IMR-90 (cell line): ENCODE results near the gene OR10H3. TPM values are rescaled to one million over a fixed set of nuclear protein-coding genes. Genes with fewer than 3 reads are reported as not detected.

Source experiments
- ATAC-seq: fragments of 200-7000 bp; cut with Tn5 transposase; 2 replicates; pipeline ENCODE4 v1.9.1; 2020; ENCODE audit warnings: low read depth, mild to moderate bottlenecking, moderate library complexity
- BruUV-seq: library from RNA; stranded (reverse); fragments of 400-500 nt; replicated peaks from 2 replicates; lab custom pipeline; 2021; lab: Mats Ljungman, UMichigan
- CTCF ChIA-PET: fragments of 300-600 bp; formaldehyde crosslinking; extraction: SDS; loops from one replicate; lab custom pipeline; 2021; ENCODE audit warnings: antibody characterized with exemption; lab: Yijun Ruan, JAX
- POLR2A ChIA-PET: fragments of 300-600 bp; sonication (Branson Sonifier 250); formaldehyde crosslinking; loops from one replicate; lab custom pipeline; 2022; ENCODE audit warnings: antibody characterized with exemption; ENCODE audit not compliant: unreplicated experiment; lab: Charles Lee
- DNase-seq: peaks from one replicate; pipeline ENCODE4 v3.0.0; 2013
- H2AFZ ChIP-seq: replicated peaks from 2 replicates; pipeline ENCODE3; 2013; ENCODE audit warnings: low read length, mild to moderate bottlenecking; ENCODE audit not compliant: poor library complexity
- H2AK5ac ChIP-seq: 2 replicates; pipeline ENCODE4 v1.6.1; 2013; ENCODE audit warnings: low read depth, low read length, inconsistent platforms
- H2AK9ac ChIP-seq: replicated peaks from 2 replicates; pipeline ENCODE3; 2013; ENCODE audit warnings: mild to moderate bottlenecking, low read depth, low read length, moderate library complexity; ENCODE audit not compliant: poor library complexity
- H2BK120ac ChIP-seq: 2 replicates; pipeline ENCODE4 v1.6.1; 2013; ENCODE audit warnings: low read depth, low read length, inconsistent platforms
- H2BK15ac ChIP-seq: 3 replicates; pipeline ENCODE4 v1.6.1; 2013; ENCODE audit warnings: low read depth, low read length, inconsistent platforms
- H2BK20ac ChIP-seq: 2 replicates; pipeline ENCODE4 v1.6.1; 2013; ENCODE audit warnings: low read depth, mild to moderate bottlenecking, inconsistent platforms, low read length, moderate library complexity
- H2BK5ac ChIP-seq: 2 replicates; pipeline ENCODE4 v1.6.1; 2013; ENCODE audit warnings: mild to moderate bottlenecking, low read depth, low read length, inconsistent platforms; ENCODE audit not compliant: poor library complexity, severe bottlenecking
- H3K14ac ChIP-seq: replicated peaks from 2 replicates; pipeline ENCODE4 v1.6.1; 2013; ENCODE audit warnings: low read depth, low read length, inconsistent platforms
- H3K18ac ChIP-seq: 2 replicates; pipeline ENCODE4 v1.6.1; 2013; ENCODE audit warnings: low read depth, low read length, control low read depth
- H3K23ac ChIP-seq: 2 replicates; pipeline ENCODE4 v1.6.1; 2013; ENCODE audit warnings: low read depth, low read length, inconsistent platforms
- H3K27ac ChIP-seq: 2 replicates; pipeline ENCODE4 v1.5.1; 2013; ENCODE audit warnings: mild to moderate bottlenecking, control low read depth, low read length; ENCODE audit not compliant: insufficient read depth
- H3K27me3 ChIP-seq: 2 replicates; pipeline ENCODE4 v1.6.1; 2013; ENCODE audit warnings: low read length; ENCODE audit not compliant: control insufficient read depth, insufficient read depth
- H3K36me3 ChIP-seq: 2 replicates; pipeline ENCODE4 v1.6.1; 2013; ENCODE audit warnings: low read length, mixed read lengths; ENCODE audit not compliant: control insufficient read depth, insufficient read depth
- H3K4ac ChIP-seq: 2 replicates; pipeline ENCODE4 v1.6.1; 2013; ENCODE audit warnings: low read depth, low read length, inconsistent platforms
- H3K4me1 ChIP-seq: 2 replicates; pipeline ENCODE4 v1.6.1; 2013; ENCODE audit warnings: low read length, mixed read lengths; ENCODE audit not compliant: control insufficient read depth, insufficient read depth
- H3K4me2 ChIP-seq: 2 replicates; pipeline ENCODE4 v1.6.1; 2013; ENCODE audit warnings: low read depth, mild to moderate bottlenecking, control low read depth, low read length, moderate library complexity
- H3K4me3 ChIP-seq: 2 replicates; pipeline ENCODE4 v1.5.1; 2013; ENCODE audit warnings: low read depth, mild to moderate bottlenecking, control low read depth, low read length, moderate library complexity; ENCODE audit not compliant: insufficient read depth
- H3K56ac ChIP-seq: 2 replicates; pipeline ENCODE4 v1.6.1; 2013; ENCODE audit warnings: low read length, inconsistent platforms; ENCODE audit not compliant: insufficient read depth; ENCODE audit errors: extremely low read depth
- H3K79me1 ChIP-seq, 2 experiments: 2 replicates each; pipeline ENCODE4 v1.6.1; 2013; ENCODE audit warnings: low read length in 2 of 2, inconsistent platforms in 1 of 2, low read depth in 1 of 2
- H3K9ac ChIP-seq: 2 replicates; pipeline ENCODE4 v1.6.1; 2013; ENCODE audit warnings: low read depth, low read length, control low read depth
- H3K9me1 ChIP-seq: 2 replicates; pipeline ENCODE4 v1.6.1; 2013; ENCODE audit warnings: low read length, inconsistent platforms; ENCODE audit not compliant: insufficient read depth
- H3K9me3 ChIP-seq: 2 replicates; pipeline ENCODE4 v1.6.1; 2013; ENCODE audit warnings: low read length; ENCODE audit not compliant: control insufficient read depth, insufficient read depth
- H4K20me1 ChIP-seq: 2 replicates; pipeline ENCODE4 v1.6.1; 2013; ENCODE audit warnings: low read length, inconsistent platforms; ENCODE audit not compliant: insufficient read depth
- H4K5ac ChIP-seq: 2 replicates; pipeline ENCODE4 v1.6.1; 2013; ENCODE audit warnings: mild to moderate bottlenecking, low read depth, low read length, control low read depth
- H4K8ac ChIP-seq, 2 experiments: 2 replicates each; pipeline ENCODE4 v1.6.1; 2013; ENCODE audit warnings: low read depth in 2 of 2, low read length in 2 of 2, control low read depth in 1 of 2, inconsistent platforms in 1 of 2
- H4K91ac ChIP-seq: 2 replicates; pipeline ENCODE4 v1.6.1; 2013; ENCODE audit warnings: low read depth, low read length, inconsistent platforms; ENCODE audit not compliant: insufficient read depth
- BHLHE40 ChIP-seq: fragments of 150-350 bp; IDR thresholded peaks from 2 replicates; pipeline ENCODE4 v1.6.1; 2016; ENCODE audit warnings: mild to moderate bottlenecking, low read depth, low read length
- CEBPB ChIP-seq: IDR thresholded peaks from 2 replicates; pipeline ENCODE4 v1.6.1; 2012; ENCODE audit warnings: low read depth, low read length, improper control_type of control experiment
- CHD1 ChIP-seq: IDR thresholded peaks from 2 replicates; pipeline ENCODE4 v1.6.1; 2012; ENCODE audit warnings: low read depth, low read length, improper control_type of control experiment
- ELK1 ChIP-seq: fragments of 150-350 bp; IDR thresholded peaks from 2 replicates; pipeline ENCODE4 v1.6.1; 2016; ENCODE audit warnings: low read depth, mild to moderate bottlenecking, low read length, moderate library complexity, borderline replicate concordance
- FOS ChIP-seq: fragments of 150-350 bp; IDR thresholded peaks from 2 replicates; pipeline ENCODE4 v1.6.1; 2016; ENCODE audit warnings: low read depth, low read length
- MAZ ChIP-seq: IDR thresholded peaks from 2 replicates; pipeline ENCODE4 v1.6.1; 2012; ENCODE audit warnings: low read depth, mild to moderate bottlenecking, low read length, improper control_type of control experiment, moderate library complexity, borderline replicate concordance
- MXI1 ChIP-seq: IDR thresholded peaks from 2 replicates; pipeline ENCODE4 v1.6.1; 2012; ENCODE audit warnings: low read depth, mild to moderate bottlenecking, low read length, moderate library complexity, borderline replicate concordance
- NFE2L2 ChIP-seq: fragments of 150-350 bp; IDR thresholded peaks from 2 replicates; pipeline ENCODE4 v1.6.1; 2016; ENCODE audit warnings: low read depth, mild to moderate bottlenecking, low read length
- RAD21 ChIP-seq: IDR thresholded peaks from 2 replicates; pipeline ENCODE4 v1.6.1; 2012; ENCODE audit warnings: low read length, improper control_type of control experiment
- RCOR1 ChIP-seq: IDR thresholded peaks from 2 replicates; pipeline ENCODE4 v1.6.1; 2012; ENCODE audit warnings: mild to moderate bottlenecking, low read length, improper control_type of control experiment; ENCODE audit not compliant: insufficient replicate concordance
- RFX5 ChIP-seq: IDR thresholded peaks from 2 replicates; pipeline ENCODE4 v1.8.0; 2012; ENCODE audit warnings: low read depth, mild to moderate bottlenecking, low read length, moderate library complexity
- SMC3 ChIP-seq: fragments of 150-350 bp; IDR thresholded peaks from 2 replicates; pipeline ENCODE4 v1.6.1; 2016; ENCODE audit warnings: low read depth, mild to moderate bottlenecking, antibody characterized with exemption, low read length, moderate library complexity
- USF2 ChIP-seq: fragments of 150-350 bp; IDR thresholded peaks from 2 replicates; pipeline ENCODE4 v1.6.1; 2017; ENCODE audit warnings: mild to moderate bottlenecking, antibody characterized with exemption, low read length, low read depth
- WGBS, 2 experiments: methylation state at CpG; one replicate each; pipeline versions ENCODE4 v1.1.5 to v1.1.7; 2013; ENCODE audit warnings: missing lambda C conversion rate in 2 of 2; ENCODE audit not compliant: insufficient read length in 1 of 2; ENCODE audit errors: extremely low coverage in 2 of 2; 5-methylcytosine and 5-hydroxymethylcytosine counted together
- dilution Hi-C: fragments of 300-500 bp; cut with HindIII; formaldehyde crosslinking; loops from one replicate; pipeline ENCODE4 v1.14.3; 2018; ENCODE audit warnings: low sequenced_read_pairs; ENCODE audit not compliant: unreplicated experiment
- in situ Hi-C: fragments of 300-500 bp; cut with MboI; formaldehyde crosslinking; loops from 3 replicates; pipeline ENCODE4 v1.14.3; 2019; ENCODE audit warnings: low sequenced_read_pairs, inconsistent platforms, mixed read lengths
- intact Hi-C: fragments of 100-400 bp; cut with micrococcal nuclease; formaldehyde crosslinking; loops from 2 replicates; pipeline ENCODE4 v1.10.0; 2022
- polyA plus RNA-seq, 3 experiments: library from polyadenylated mRNA; depleted of rRNA; stranded (reverse); fragments of >200 nt; gene quantifications; 2 replicates each; pipeline ENCODE4 v1.2.3, GENCODE V29; 2012; ENCODE audit warnings: low replicate concordance in 1 of 3
- total RNA-seq: library from RNA; depleted of rRNA; stranded (reverse); fragments of >200 nt; gene quantifications from 2 replicates; pipeline ENCODE4 v1.2.3, GENCODE V29; 2012

The OR10H3 gene
- total and polyA plus RNA-seq, 2 of the 4 experiments (the other 2 are of a cell fraction) = not detected

- Histone ChIP-seq H3K9me3 (peaks cover 18% of the 10 kb centered on the region), H3K9me1 (no peaks in the 10 kb centered on the region), H3K18ac (no peak overlapping the region), H3K4me3 (no peak overlapping the region), H2BK20ac (no peak overlapping the region), H4K5ac (no peak overlapping the region), H3K23ac (no peak overlapping the region), H2BK15ac (no peak overlapping the region), H2AK9ac (no peak overlapping the region), H3K36me3 (no peaks in the 10 kb centered on the region), H3K56ac (no peak overlapping the region), H3K27me3 (no peaks in the 10 kb centered on the region), H2BK120ac (no peak overlapping the region), H3K14ac (no peak overlapping the region), H3K4me2 (no peak overlapping the region), H2AFZ (no peak overlapping the region), H3K9ac (no peak overlapping the region), H4K91ac (no peak overlapping the region), H2BK5ac (no peak overlapping the region), H3K79me1 (no peaks in the 10 kb centered on the region), H3K27ac (no peak overlapping the region), H3K4ac (no peak overlapping the region), H3K4me1 (no peaks in the 10 kb centered on the region), H4K8ac (no peak overlapping the region), H4K20me1 (no peaks in the 10 kb centered on the region), H2AK5ac (no peak overlapping the region)
- ChIA-PET CTCF (no interaction called here), POLR2A (no interaction called here)
- ATAC-seq = no peak
- DNase-seq = no peak
- dilution Hi-C loops (no loop called here), in situ Hi-C loops (no loop called here), intact Hi-C loops (no loop called here)
- TF ChIP-seq MAZ = no peak
- TF ChIP-seq RFX5 = no peak
- no peak for TF ChIP-seq BHLHE40
- no peak for TF ChIP-seq MXI1
- no peak for TF ChIP-seq ELK1
- TF ChIP-seq USF2 = no peak
- no peak for TF ChIP-seq FOS
- no peak for TF ChIP-seq NFE2L2
- TF ChIP-seq CEBPB = no peak
- TF ChIP-seq RAD21 = no peak
- no peak for TF ChIP-seq SMC3
- TF ChIP-seq RCOR1 = no peak
- TF ChIP-seq CHD1 = no peak
- no CpG with 5 or more reads among the region's 1 CpG for WGBS, 2 experiments
- no TSS peak for BruUV-seq
Observed at GRCh38 chr19:15732388-15732787, 5.4 kb upstream of the OR10H3 start.
